CD8-positive, alpha-beta memory T cell (primary cell): Measurements from ENCODE around the gene PCDH10. TPM values are rescaled to one million over a fixed set of nuclear protein-coding genes. Genes with fewer than 3 reads are reported as not detected.

Experiments used
- CTCF ChIA-PET: fragments of 350-600 bp; sonication (Branson Sonifier 250); formaldehyde crosslinking; loops from one replicate; lab custom pipeline; 2021; ENCODE audit warnings: antibody characterized with exemption; lab: Charles Lee
- POLR2A ChIA-PET: fragments of 350-600 bp; sonication (Branson Sonifier 250); formaldehyde crosslinking; loops from one replicate; lab custom pipeline; 2021; ENCODE audit warnings: antibody characterized with exemption; lab: Charles Lee
- DNase-seq, 5 donors: peaks; one replicate each; pipeline versions ENCODE4 v3.0.0 to v3.0.0-alpha.2; 2020 to 2022; ENCODE audit warnings: mixed read lengths in 1 of 5
- H3K27ac ChIP-seq: one replicate; pipeline ENCODE4 v1.7.0; 2013; ENCODE audit warnings: low read depth, mild to moderate bottlenecking, low read length, moderate library complexity
- H3K27me3 ChIP-seq: 2 replicates; pipeline ENCODE4 v1.7.0; 2013; ENCODE audit warnings: low read length, mild to moderate bottlenecking; ENCODE audit not compliant: insufficient read depth, poor library complexity, severe bottlenecking
- H3K36me3 ChIP-seq: 2 replicates; pipeline ENCODE4 v1.7.0; 2013; ENCODE audit warnings: mild to moderate bottlenecking, low read length, moderate library complexity; ENCODE audit not compliant: insufficient read depth
- H3K4me1 ChIP-seq: 2 replicates; pipeline ENCODE4 v1.7.0; 2013; ENCODE audit warnings: mild to moderate bottlenecking, low read length, moderate library complexity; ENCODE audit not compliant: insufficient read depth
- H3K4me3 ChIP-seq: 2 replicates; pipeline ENCODE4 v1.7.0; 2013; ENCODE audit warnings: mild to moderate bottlenecking, low read length
- H3K9me3 ChIP-seq: 2 replicates; pipeline ENCODE4 v1.7.0; 2013; ENCODE audit warnings: mild to moderate bottlenecking, low read length
- H3K27ac Mint-ChIP-seq, 8 donors: one replicate each; pipeline ENCODE4 v1.8.0; 2020 to 2021; ENCODE audit warnings: mixed read lengths in 8 of 8, mild to moderate bottlenecking in 6 of 8, inconsistent platforms in 3 of 8, moderate library complexity in 3 of 8
- H3K27me3 Mint-ChIP-seq, 2 donors: one replicate each; pipeline ENCODE4 v1.8.0; 2020 to 2021; ENCODE audit warnings: mixed read lengths in 2 of 2, mild to moderate bottlenecking in 1 of 2, moderate library complexity in 1 of 2
- H3K36me3 Mint-ChIP-seq, 3 donors: one replicate each; pipeline ENCODE4 v1.8.0; 2020 to 2021; ENCODE audit warnings: mixed read lengths in 3 of 3, inconsistent platforms in 1 of 3, mild to moderate bottlenecking in 1 of 3
- H3K4me1 Mint-ChIP-seq, 3 donors: one replicate each; pipeline ENCODE4 v1.8.0; 2020 to 2021; ENCODE audit warnings: mixed read lengths in 3 of 3, inconsistent platforms in 1 of 3, mild to moderate bottlenecking in 1 of 3
- H3K4me3 Mint-ChIP-seq, 7 donors: one replicate each; pipeline ENCODE4 v1.8.0; 2020 to 2021; ENCODE audit warnings: mixed read lengths in 7 of 7, mild to moderate bottlenecking in 6 of 7, moderate library complexity in 4 of 7, inconsistent platforms in 2 of 7
- H3K9me3 Mint-ChIP-seq, 5 donors: one replicate each; pipeline ENCODE4 v1.8.0; 2020 to 2022; ENCODE audit warnings: mixed read lengths in 5 of 5, mild to moderate bottlenecking in 3 of 5, moderate library complexity in 2 of 5, inconsistent platforms in 1 of 5
- polyA plus RNA-seq: library from polyadenylated mRNA; unstranded; fragments of 300-500 nt; fragmentation: Illumina TruSeq; gene quantifications from one replicate; pipeline ENCODE4 v1.2.3, GENCODE V29; 2021
- total RNA-seq, 2 experiments: library from RNA; stranded (reverse); gene quantifications; one replicate each; pipeline ENCODE4 v1.2.3, GENCODE V29; 2021

PCDH10 gene
- total and polyA plus RNA-seq, 3 experiments from 2014 or later: not detected

- ChIA-PET CTCF (no interaction called here), POLR2A (no interaction called here)
- no peaks in the 10 kb centered on the region for H3K36me3 ChIP-seq
- H3K4me3 ChIP-seq: no peak overlapping the region
- H3K4me1 ChIP-seq: no peaks in the 10 kb centered on the region
- Mint-ChIP-seq H3K9me3 (peaks cover 0 to 7% (median 0%) of the 10 kb centered on the region in 5 donors), H3K36me3 (no peaks in the 10 kb centered on the region), H3K4me3 (no peak overlapping the region), H3K4me1 (no peaks in the 10 kb centered on the region), H3K27ac (no peak overlapping the region), H3K27me3 (no peaks in the 10 kb centered on the region)
- H3K27ac ChIP-seq: no peak overlapping the region
- H3K27me3 ChIP-seq: no peaks in the 10 kb centered on the region
- DNase-seq: no peak
- H3K9me3 ChIP-seq: no peaks in the 10 kb centered on the region
Observed at GRCh38 chr4:133161570-133162295, 12.6 kb downstream of the PCDH10 start.

- H3K27ac Mint-ChIP-seq: no peak overlapping the region
- POLR2A ChIA-PET: no interaction called here
Observed at GRCh38 chr4:133162941-133163340, 13.8 kb downstream of the PCDH10 start.

GRCh38 chr4:133178956-133179355 lies 29.9 kb downstream of the PCDH10 start:
- no peak for DNase-seq
- Mint-ChIP-seq H3K36me3 (no peaks in the 10 kb centered on the region), H3K4me3 (no peak overlapping the region), H3K27me3 (no peaks in the 10 kb centered on the region), H3K27ac (no peak overlapping the region), H3K9me3 (peaks cover 0 to 30% (median 3%) of the 10 kb centered on the region in 5 donors), H3K4me1 (no peaks in the 10 kb centered on the region)
- Histone ChIP-seq H3K4me1 (no peaks in the 10 kb centered on the region), H3K27ac (no peak overlapping the region), H3K4me3 (no peak overlapping the region), H3K36me3 (no peaks in the 10 kb centered on the region), H3K9me3 (no peaks in the 10 kb centered on the region), H3K27me3 (no peaks in the 10 kb centered on the region)
- POLR2A ChIA-PET: no interaction called here
- CTCF ChIA-PET: no interaction called here

More at GRCh38 chr4:133162941-133163340, 13.8 kb downstream of the PCDH10 start:
- no peak overlapping the region for H3K27ac ChIP-seq
- H3K27me3 ChIP-seq: no peaks in the 10 kb centered on the region
- H3K36me3 ChIP-seq: no peaks in the 10 kb centered on the region
- CTCF ChIA-PET: no interaction called here
- Mint-ChIP-seq H3K36me3 (no peaks in the 10 kb centered on the region), H3K4me1 (no peaks in the 10 kb centered on the region), H3K27me3 (no peaks in the 10 kb centered on the region), H3K9me3 (peaks cover 0 to 15% (median 0%) of the 10 kb centered on the region in 5 donors), H3K4me3 (no peak overlapping the region)
- no peak for DNase-seq
- no peaks in the 10 kb centered on the region for H3K9me3 ChIP-seq
- H3K4me3 ChIP-seq: no peak overlapping the region
- H3K4me1 ChIP-seq: no peaks in the 10 kb centered on the region

GRCh38 chr4:133186210-133186609 lies 37.1 kb downstream of the PCDH10 start:
- peaks cover 2 to 9% (median 3%) of the 10 kb centered on the region in 5 donors for H3K9me3 Mint-ChIP-seq
- Histone ChIP-seq H3K9me3 (no peaks in the 10 kb centered on the region), H3K4me3 (no peak overlapping the region), H3K4me1 (no peaks in the 10 kb centered on the region), H3K27ac (no peak overlapping the region), H3K27me3 (no peaks in the 10 kb centered on the region), H3K36me3 (no peaks in the 10 kb centered on the region)
- ChIA-PET POLR2A (no interaction called here), CTCF (no interaction called here)
- H3K4me1 Mint-ChIP-seq: no peaks in the 10 kb centered on the region
- no peaks in the 10 kb centered on the region for H3K36me3 Mint-ChIP-seq
- no peak overlapping the region for H3K4me3 Mint-ChIP-seq
- DNase-seq: no peak
- H3K27ac Mint-ChIP-seq: no peak overlapping the region
- no peaks in the 10 kb centered on the region for H3K27me3 Mint-ChIP-seq

GRCh38 chr4:133186845-133187244 lies 37.8 kb downstream of the PCDH10 start:
- POLR2A ChIA-PET: no interaction called here
- peaks cover 0 to 6% (median 5%) of the 10 kb centered on the region in 5 donors for H3K9me3 Mint-ChIP-seq
- CTCF ChIA-PET: no interaction called here
- H3K4me1 ChIP-seq: no peaks in the 10 kb centered on the region
- no peak overlapping the region for H3K4me3 ChIP-seq
- DNase-seq: no peak
- H3K36me3 Mint-ChIP-seq: no peaks in the 10 kb centered on the region
- H3K4me3 Mint-ChIP-seq: no peak overlapping the region
- H3K36me3 ChIP-seq: no peaks in the 10 kb centered on the region
- H3K27me3 ChIP-seq: no peaks in the 10 kb centered on the region
- no peaks in the 10 kb centered on the region for H3K4me1 Mint-ChIP-seq
- no peak overlapping the region for H3K27ac ChIP-seq
- no peaks in the 10 kb centered on the region for H3K9me3 ChIP-seq
- no peak overlapping the region for H3K27ac Mint-ChIP-seq
- H3K27me3 Mint-ChIP-seq: no peaks in the 10 kb centered on the region

GRCh38 chr4:133188433-133189146 lies 39.5 kb downstream of the PCDH10 start:
- Mint-ChIP-seq H3K36me3 (no peaks in the 10 kb centered on the region), H3K27ac (no peak overlapping the region), H3K9me3 (peaks cover 0 to 13% (median 7%) of the 10 kb centered on the region in 5 donors), H3K4me3 (no peak overlapping the region), H3K27me3 (no peaks in the 10 kb centered on the region), H3K4me1 (no peaks in the 10 kb centered on the region)
- no peak for DNase-seq
- no peaks in the 10 kb centered on the region for H3K4me1 ChIP-seq
- H3K4me3 ChIP-seq: no peak overlapping the region
- CTCF ChIA-PET: no interaction called here
- H3K36me3 ChIP-seq: no peaks in the 10 kb centered on the region
- H3K9me3 ChIP-seq: no peaks in the 10 kb centered on the region
- no peaks in the 10 kb centered on the region for H3K27me3 ChIP-seq
- H3K27ac ChIP-seq: no peak overlapping the region
- POLR2A ChIA-PET: no interaction called here

GRCh38 chr4:133189147-133189517 lies 40.0 kb downstream of the PCDH10 start:
- H3K27me3 Mint-ChIP-seq: no peaks in the 10 kb centered on the region
- H3K4me3 ChIP-seq: no peak overlapping the region
- no peak overlapping the region for H3K4me3 Mint-ChIP-seq
- no peak overlapping the region for H3K27ac ChIP-seq
- H3K9me3 ChIP-seq: no peaks in the 10 kb centered on the region
- no peak for DNase-seq
- H3K4me1 ChIP-seq: no peaks in the 10 kb centered on the region
- CTCF ChIA-PET: no interaction called here
- H3K27ac Mint-ChIP-seq: no peak overlapping the region
- H3K4me1 Mint-ChIP-seq: no peaks in the 10 kb centered on the region
- POLR2A ChIA-PET: no interaction called here
- H3K36me3 ChIP-seq: no peaks in the 10 kb centered on the region
- H3K27me3 ChIP-seq: no peaks in the 10 kb centered on the region
- H3K9me3 Mint-ChIP-seq: peaks cover 0 to 18% (median 6%) of the 10 kb centered on the region in 5 donors
- H3K36me3 Mint-ChIP-seq: no peaks in the 10 kb centered on the region

- Histone ChIP-seq H3K4me3 (no peak overlapping the region), H3K36me3 (no peaks in the 10 kb centered on the region), H3K9me3 (no peaks in the 10 kb centered on the region), H3K27me3 (no peaks in the 10 kb centered on the region), H3K27ac (no peak overlapping the region), H3K4me1 (no peaks in the 10 kb centered on the region)
- peaks cover 0 to 18% (median 5%) of the 10 kb centered on the region in 5 donors for H3K9me3 Mint-ChIP-seq
- DNase-seq: no peak
- H3K4me1 Mint-ChIP-seq: no peaks in the 10 kb centered on the region
- no peaks in the 10 kb centered on the region for H3K27me3 Mint-ChIP-seq
- CTCF ChIA-PET: no interaction called here
- H3K4me3 Mint-ChIP-seq: no peak overlapping the region
- no peaks in the 10 kb centered on the region for H3K36me3 Mint-ChIP-seq
- H3K27ac Mint-ChIP-seq: no peak overlapping the region
- POLR2A ChIA-PET: no interaction called here
Observed at GRCh38 chr4:133190098-133190497, 41.0 kb downstream of the PCDH10 start.
